NAMALWA (cell line): Measurements from ENCODE around the gene TPCN1.

Source experiments
- DNase-seq: peaks from one replicate; pipeline ENCODE4 v3.0.0-alpha.2; 2015; ENCODE audit warnings: low spot score

Gene TPCN1

DNA sequence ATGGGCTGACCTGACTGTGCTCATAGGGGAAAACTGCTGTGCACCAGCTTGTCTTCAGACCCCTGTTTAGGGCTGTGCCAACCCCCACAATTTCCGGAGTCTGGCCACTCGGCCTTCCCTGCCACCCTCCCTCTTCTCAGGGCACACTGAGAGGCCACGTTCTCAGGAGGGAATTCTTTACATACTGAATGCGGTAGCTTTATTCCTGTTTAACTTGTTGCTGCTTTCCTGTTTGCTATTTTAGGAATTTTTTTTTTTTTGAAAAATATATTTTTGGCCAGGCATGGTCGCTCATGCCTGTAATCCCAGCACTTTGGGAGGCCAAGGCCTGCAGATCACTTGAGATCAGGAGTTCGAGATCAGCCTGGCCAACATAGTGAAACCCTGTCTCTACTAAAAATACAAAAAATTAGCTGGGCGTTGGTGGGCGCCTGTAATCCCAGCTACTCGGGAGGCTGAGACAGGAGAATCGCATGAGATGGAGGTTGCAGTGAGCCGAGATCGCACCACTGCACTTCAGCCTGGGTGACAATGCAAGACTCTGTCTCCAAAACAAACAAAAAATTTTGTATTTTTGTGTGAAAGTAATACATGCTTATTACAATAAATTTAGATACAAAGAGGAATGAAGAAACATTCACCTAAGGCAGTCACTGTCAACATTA lies 39.5 kb downstream of the TPCN1 start:
- no peak for DNase-seq

DNA sequence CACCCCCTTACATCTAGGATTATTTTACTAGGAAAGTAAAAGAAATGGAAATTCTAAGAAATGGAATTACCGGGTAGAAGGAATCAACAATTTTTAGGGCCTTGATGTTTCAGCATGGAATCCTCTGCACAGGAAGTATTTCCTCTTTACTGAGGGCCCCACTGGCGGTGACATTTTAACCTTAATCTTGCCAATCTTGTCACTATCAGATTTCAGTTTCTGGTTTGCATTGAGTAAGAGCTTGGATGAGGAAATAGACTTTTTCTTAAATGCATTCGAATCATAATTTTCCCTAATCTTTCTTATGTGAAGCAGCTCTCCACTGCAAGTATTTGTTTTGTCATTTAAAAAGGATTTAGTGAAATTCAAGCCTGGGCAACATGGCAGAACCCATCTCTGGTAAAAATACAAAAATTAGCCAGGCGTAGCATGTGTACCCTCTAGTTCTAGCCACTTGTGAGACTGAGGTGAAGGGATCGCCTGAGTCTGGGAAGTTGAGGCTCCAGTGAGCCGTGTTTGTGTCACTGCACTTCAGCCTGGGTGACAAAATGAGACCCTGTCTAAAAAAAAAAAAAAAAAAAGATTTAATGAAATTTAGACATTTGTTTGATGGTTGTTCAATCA lies 40.7 kb downstream of the TPCN1 start:
- no peak for DNase-seq

GRCh38 chr12:113262710-113263109 lies 41.4 kb downstream of the TPCN1 start:
- no peak for DNase-seq

- DNase-seq: no peak
Observed at GRCh38 chr12:113263431-113263963, 42.2 kb downstream of the TPCN1 start.

DNA sequence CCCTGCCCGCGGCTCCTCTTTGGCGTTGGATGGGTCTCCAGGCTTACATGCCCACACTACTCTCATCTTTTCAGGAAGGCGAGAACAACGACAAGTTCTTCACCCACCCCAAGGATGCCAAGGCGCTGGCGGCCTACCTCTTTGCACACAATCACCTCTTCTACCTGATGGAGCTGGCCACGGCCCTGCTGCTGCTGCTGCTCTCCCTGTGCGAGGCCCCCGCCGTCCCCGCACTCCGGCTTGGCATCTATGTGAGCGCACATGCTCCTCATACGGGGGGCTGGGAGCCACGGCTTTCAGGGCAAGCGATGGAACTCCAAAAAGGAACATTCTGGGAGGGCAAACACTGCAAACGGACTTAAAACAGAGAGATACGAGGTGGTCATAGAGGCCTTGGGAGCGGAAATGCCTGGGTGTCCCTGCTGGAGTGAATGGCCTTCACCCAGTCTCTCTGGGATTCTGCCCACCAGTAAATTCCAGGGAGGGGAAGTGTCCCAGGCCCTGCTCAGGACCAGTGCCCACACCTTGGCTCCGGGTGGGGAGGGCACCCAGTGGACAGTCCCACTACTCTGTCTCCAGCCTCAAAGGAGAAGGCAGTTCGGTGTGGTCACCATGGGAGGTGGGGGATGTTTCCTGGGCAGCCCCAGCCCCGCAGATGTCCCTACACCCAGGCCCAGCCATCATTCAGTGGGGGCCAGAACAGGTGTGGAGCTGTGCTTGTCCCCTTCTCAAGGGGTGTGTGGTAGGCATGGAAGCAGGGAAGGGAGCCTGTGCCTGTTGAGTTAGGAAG lies 45.0 kb downstream of the TPCN1 start:
- no peak for DNase-seq

GRCh38 chr12:113267621-113268020 lies 46.4 kb downstream of the TPCN1 start:
- DNase-seq: no peak

- no peak for DNase-seq
Observed at GRCh38 chr12:113268136-113268535, 46.9 kb downstream of the TPCN1 start.

- DNase-seq: no peak
Observed at GRCh38 chr12:113268621-113269020, 47.4 kb downstream of the TPCN1 start.

GRCh38 chr12:113269257-113269943 lies 48.1 kb downstream of the TPCN1 start:
- no peak for DNase-seq

- DNase-seq: no peak
Observed at GRCh38 chr12:113270709-113271009, 49.4 kb downstream of the TPCN1 start.

- no peak for DNase-seq
Observed at GRCh38 chr12:113271466-113271852, 50.2 kb downstream of the TPCN1 start.

GRCh38 chr12:113271853-113272561 lies 50.7 kb downstream of the TPCN1 start:
- DNase-seq: no peak

DNA sequence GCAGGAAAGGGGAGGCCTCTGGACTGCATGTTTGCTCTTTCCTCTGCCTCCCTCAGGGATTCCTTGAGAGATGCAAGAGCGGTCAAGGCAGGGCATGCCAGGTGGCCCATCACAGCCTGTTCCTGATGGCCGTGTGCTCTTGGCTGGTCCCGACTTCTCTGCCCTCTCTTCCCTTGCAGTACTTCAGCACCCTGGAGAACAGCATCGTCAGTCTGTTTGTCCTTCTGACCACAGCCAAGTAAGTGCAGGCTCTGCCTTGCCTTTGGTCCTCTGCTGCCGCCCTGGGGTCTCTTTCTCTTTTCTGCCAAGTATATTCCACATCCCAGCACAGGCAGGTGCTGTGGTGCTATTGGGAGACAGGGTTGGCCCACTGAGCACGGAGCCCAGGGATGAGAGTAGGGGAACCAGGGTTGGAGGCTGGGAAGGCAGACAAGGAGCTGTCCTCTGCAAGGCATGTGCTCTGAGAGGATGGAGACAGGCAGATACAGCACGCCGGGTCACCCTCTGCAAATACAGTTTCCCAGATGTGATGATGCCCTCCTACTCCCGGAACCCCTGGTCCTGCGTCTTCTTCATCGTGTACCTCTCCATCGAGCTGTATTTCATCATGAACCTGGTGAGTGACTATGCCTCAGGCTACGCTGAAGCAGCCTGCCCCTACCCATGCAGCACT lies 51.9 kb downstream of the TPCN1 start:
- DNase-seq: no peak

GRCh38 chr12:113274848-113275247 lies 53.6 kb downstream of the TPCN1 start:
- no peak for DNase-seq

DNA sequence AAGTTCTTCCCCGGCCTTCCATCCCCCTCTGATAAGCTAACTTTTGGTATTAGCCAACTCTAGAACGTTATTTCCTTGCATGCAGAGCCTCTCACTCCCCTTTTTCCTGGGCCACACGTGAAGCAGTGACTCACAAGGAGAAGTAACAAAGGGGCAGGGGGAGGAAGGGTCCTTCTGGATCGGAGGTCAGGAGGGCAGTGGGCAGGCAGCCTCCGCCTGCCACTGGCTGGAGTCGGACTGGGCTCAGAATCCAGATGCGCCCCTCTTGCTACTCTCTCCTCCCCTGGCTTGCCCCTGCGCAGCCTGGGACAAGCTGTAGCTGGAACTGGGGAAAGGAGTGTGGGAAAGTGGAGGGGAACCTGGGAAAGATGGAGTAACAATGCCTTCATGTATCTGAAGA lies 55.0 kb downstream of the TPCN1 start:
- DNase-seq: no peak

DNA sequence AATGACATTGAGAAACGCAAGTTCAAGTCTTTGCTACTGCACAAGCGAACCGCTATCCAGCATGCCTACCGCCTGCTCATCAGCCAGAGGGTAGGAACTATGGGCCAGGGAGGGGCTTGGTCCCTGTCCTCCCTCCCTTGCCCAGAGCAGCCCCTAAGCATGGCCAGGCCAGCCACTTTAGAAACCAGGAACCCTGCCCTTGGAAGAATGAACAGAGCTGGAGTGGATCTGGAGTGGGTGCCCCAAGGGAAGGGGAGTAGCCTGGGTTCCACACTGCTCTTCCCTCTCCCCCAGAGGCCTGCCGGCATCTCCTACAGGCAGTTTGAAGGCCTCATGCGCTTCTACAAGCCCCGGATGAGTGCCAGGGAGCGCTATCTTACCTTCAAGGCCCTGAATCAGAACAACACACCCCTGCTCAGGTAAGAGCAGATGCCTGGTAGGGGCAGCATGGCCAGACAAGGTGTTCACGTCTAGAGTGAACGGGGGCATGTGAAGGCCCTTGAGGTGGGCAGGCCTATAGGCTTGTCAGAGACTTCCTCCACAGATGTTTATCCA lies 55.8 kb downstream of the TPCN1 start:
- no peak for DNase-seq

DNA sequence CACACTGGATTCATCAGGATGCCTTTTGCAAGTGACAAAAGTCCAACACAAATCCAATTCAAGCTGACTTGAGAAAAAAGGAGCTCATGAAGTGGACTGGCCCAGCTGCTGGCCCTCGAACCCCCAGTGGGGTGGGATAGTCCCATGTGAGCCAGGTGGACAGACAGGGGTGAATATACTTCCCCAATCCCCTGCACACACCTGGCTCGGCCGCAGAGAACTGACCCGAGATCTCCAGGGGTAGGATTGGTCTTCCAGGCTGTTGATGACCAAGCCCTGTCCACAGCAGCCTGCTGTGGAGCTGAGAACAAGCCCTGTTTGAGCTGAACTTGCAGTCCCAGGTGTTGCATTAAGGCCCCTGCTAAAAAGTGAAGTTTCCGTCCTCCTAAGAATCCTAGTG lies 56.2 kb downstream of the TPCN1 start:
- no peak for DNase-seq

DNA sequence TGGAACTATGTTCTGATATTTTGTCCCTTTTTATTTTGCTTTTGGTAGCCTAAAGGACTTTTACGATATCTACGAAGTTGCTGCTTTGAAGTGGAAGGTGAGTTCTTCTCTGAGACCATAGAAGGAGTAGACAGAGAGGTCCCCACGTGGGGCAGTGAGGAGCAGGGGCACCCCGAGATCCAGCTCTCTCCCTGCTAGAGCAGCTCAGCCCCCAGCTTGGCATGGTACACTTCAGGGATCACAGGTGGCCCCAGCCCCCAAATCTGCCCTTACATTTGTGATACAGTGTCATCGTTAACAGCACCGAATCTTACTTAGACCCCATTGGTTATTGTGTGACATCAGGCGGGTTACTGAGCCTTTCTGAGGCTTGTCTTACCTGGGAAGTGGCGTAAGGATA lies 56.9 kb downstream of the TPCN1 start:
- no peak for DNase-seq

GRCh38 chr12:113278633-113279032 lies 57.4 kb downstream of the TPCN1 start:
- DNase-seq: no peak

GRCh38 chr12:113284751-113285150 lies 63.5 kb downstream of the TPCN1 start:
- DNase-seq: no peak
